Neural progenitor cell (in vitro differentiated cells): ENCODE results near the gene FHOD3. TPM values are rescaled to one million over a fixed set of nuclear protein-coding genes. Genes with fewer than 3 reads are reported as not detected.

Experiments used
- DNase-seq: peaks from one replicate; pipeline ENCODE4 v3.0.0-alpha.2; 2016; ENCODE audit warnings: low spot score
- H2AFZ ChIP-seq: fragments of 200-600 bp; sonication (generic); replicated peaks from 2 replicates; pipeline ENCODE4 v1.6.1; 2016; ENCODE audit warnings: antibody characterized with exemption
- H3F3A ChIP-seq: fragments of 200-600 bp; sonication (generic); 2 replicates; pipeline ENCODE4 v1.6.1; 2016; ENCODE audit warnings: antibody characterized with exemption, low read depth
- H3K27ac ChIP-seq: fragments of 200-600 bp; sonication (generic); 2 replicates; pipeline ENCODE4 v1.5.1; 2016; ENCODE audit warnings: mild to moderate bottlenecking
- H3K27me3 ChIP-seq: fragments of 200-600 bp; sonication (generic); 2 replicates; pipeline ENCODE4 v1.6.1; 2016; ENCODE audit warnings: mild to moderate bottlenecking, moderate library complexity
- H3K36me3 ChIP-seq: fragments of 200-600 bp; sonication (generic); 2 replicates; pipeline ENCODE4 v1.5.1; 2016
- H3K4me1 ChIP-seq: fragments of 200-600 bp; sonication (generic); 2 replicates; pipeline ENCODE4 v1.6.1; 2016; ENCODE audit warnings: mixed run types
- H3K4me2 ChIP-seq: fragments of 200-600 bp; sonication (generic); 2 replicates; pipeline ENCODE4 v1.6.1; 2016
- H3K4me3 ChIP-seq: fragments of 200-600 bp; sonication (generic); 2 replicates; pipeline ENCODE4 v1.5.1; 2016
- H3K79me2 ChIP-seq: fragments of 200-600 bp; sonication (generic); 2 replicates; pipeline ENCODE4 v1.6.1; 2016; ENCODE audit warnings: low read depth
- H3K9ac ChIP-seq: fragments of 200-600 bp; sonication (generic); 2 replicates; pipeline ENCODE4 v1.6.1; 2016
- H3K9me3 ChIP-seq: fragments of 200-600 bp; sonication (generic); 2 replicates; pipeline ENCODE4 v1.5.1; 2016; ENCODE audit warnings: low read depth
- H4K20me1 ChIP-seq: fragments of 200-600 bp; sonication (generic); 2 replicates; pipeline ENCODE4 v1.6.1; 2016; ENCODE audit warnings: low read depth
- H3K27ac Mint-ChIP-seq: 3 replicates; pipeline ENCODE4 v1.8.0; 2021; ENCODE audit warnings: mixed read lengths
- H3K27me3 Mint-ChIP-seq: 2 replicates; pipeline ENCODE4 v1.8.0; 2022; ENCODE audit warnings: low read depth, mild to moderate bottlenecking, inconsistent platforms, moderate library complexity, mixed read lengths; ENCODE audit not compliant: insufficient read depth
- H3K36me3 Mint-ChIP-seq: 3 replicates; pipeline ENCODE4 v1.8.0; 2021; ENCODE audit warnings: mixed read lengths
- H3K4me1 Mint-ChIP-seq: 3 replicates; pipeline ENCODE4 v1.8.0; 2021; ENCODE audit warnings: mixed read lengths
- H3K4me3 Mint-ChIP-seq: 3 replicates; pipeline ENCODE4 v1.8.0; 2021; ENCODE audit warnings: mild to moderate bottlenecking, moderate library complexity, mixed read lengths
- H3K9me3 Mint-ChIP-seq: 3 replicates; pipeline ENCODE4 v1.8.0; 2020; ENCODE audit warnings: mixed read lengths
- CTCF ChIP-seq: fragments of 200-600 bp; sonication (generic); IDR thresholded peaks from 2 replicates; pipeline ENCODE4 v1.5.1; 2017; ENCODE audit warnings: antibody characterized with exemption, mild to moderate bottlenecking
- EZH2 ChIP-seq: fragments of 200-600 bp; sonication (generic); IDR thresholded peaks from 2 replicates; pipeline ENCODE4 v1.6.1; 2017; ENCODE audit warnings: antibody characterized with exemption, mild to moderate bottlenecking, moderate library complexity
- EZH2phosphoT487 ChIP-seq: fragments of 200-600 bp; sonication (generic); IDR thresholded peaks from 2 replicates; pipeline ENCODE4 v1.6.1; 2017; ENCODE audit warnings: antibody characterized with exemption
- total RNA-seq: library from RNA; depleted of rRNA; stranded (reverse); fragments of >200 nt; gene quantifications from 2 replicates; pipeline ENCODE4 v1.2.3, GENCODE V29; 2015; ENCODE audit warnings: low replicate concordance

The FHOD3 gene
- total RNA-seq, 1 donor from 2014 or later = 69.7 TPM

GRCh38 chr18:36560187-36560586 lies 262.7 kb downstream of the FHOD3 start:
- no peaks in the 10 kb centered on the region for H3K27me3 ChIP-seq
- no peaks in the 10 kb centered on the region for H3K36me3 ChIP-seq
- no peak overlapping the region for H2AFZ ChIP-seq
- H3K4me1 ChIP-seq = peaks cover 16% of the 10 kb centered on the region
- no peak overlapping the region for H3K9ac ChIP-seq
- peak overlapping the region; percentile 30 for H3K27ac ChIP-seq
- H3K9me3 ChIP-seq = no peaks in the 10 kb centered on the region
- H3K79me2 ChIP-seq = peaks cover 27% of the 10 kb centered on the region
- DNase-seq = no peak
- no peaks in the 10 kb centered on the region for H3K27me3 Mint-ChIP-seq
- H3K4me2 ChIP-seq = no peak overlapping the region
- peaks cover 13% of the 10 kb centered on the region for H3K4me1 Mint-ChIP-seq
- H3K36me3 Mint-ChIP-seq = peaks cover 7% of the 10 kb centered on the region
- peaks cover 13% of the 10 kb centered on the region for H4K20me1 ChIP-seq
- H3F3A ChIP-seq = peaks cover 14% of the 10 kb centered on the region
- H3K9me3 Mint-ChIP-seq = peaks cover 5% of the 10 kb centered on the region
- TF ChIP-seq CTCF = no peak
- TF ChIP-seq EZH2phosphoT487 = no peak
- TF ChIP-seq EZH2 = no peak
- H3K4me3 Mint-ChIP-seq = no peak overlapping the region
- H3K4me3 ChIP-seq = no peak overlapping the region
- no peak overlapping the region for H3K27ac Mint-ChIP-seq

DNA sequence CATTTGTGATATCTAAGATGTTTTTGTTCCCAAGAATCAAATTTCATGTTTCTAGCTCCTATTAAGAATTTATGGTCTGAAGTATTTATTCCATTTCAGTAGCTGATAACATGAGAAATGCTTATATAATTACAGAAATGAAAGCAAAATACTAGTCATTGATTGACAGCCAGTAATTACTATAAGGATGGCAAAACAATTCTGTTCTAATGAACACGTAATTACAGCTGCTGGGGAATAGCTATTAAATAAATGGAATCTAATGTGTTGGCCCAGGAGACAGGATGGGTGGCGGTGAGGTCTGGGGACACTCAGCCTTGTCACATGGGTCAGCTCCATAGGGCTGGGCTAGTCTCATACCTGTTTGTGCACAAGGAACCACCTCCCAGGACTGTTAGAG lies 263.5 kb downstream of the FHOD3 start:
- Mint-ChIP-seq H3K4me1 (peaks cover 21% of the 10 kb centered on the region), H3K27ac (no peak overlapping the region), H3K9me3 (peaks cover 3% of the 10 kb centered on the region), H3K36me3 (peaks cover 7% of the 10 kb centered on the region), H3K27me3 (no peaks in the 10 kb centered on the region), H3K4me3 (no peak overlapping the region)
- no peak overlapping the region for H3K4me2 ChIP-seq
- no peak overlapping the region for H2AFZ ChIP-seq
- peaks cover 16% of the 10 kb centered on the region for H3K4me1 ChIP-seq
- H3K79me2 ChIP-seq = peaks cover 19% of the 10 kb centered on the region
- no peak overlapping the region for H3K9ac ChIP-seq
- H3K36me3 ChIP-seq = no peaks in the 10 kb centered on the region
- peaks cover 13% of the 10 kb centered on the region for H4K20me1 ChIP-seq
- no peaks in the 10 kb centered on the region for H3K9me3 ChIP-seq
- no peaks in the 10 kb centered on the region for H3K27me3 ChIP-seq
- no peak overlapping the region for H3K27ac ChIP-seq
- TF ChIP-seq CTCF (no peak), EZH2phosphoT487 (no peak), EZH2 (no peak)
- no peak for DNase-seq
- H3F3A ChIP-seq = peaks cover 14% of the 10 kb centered on the region
- H3K4me3 ChIP-seq = no peak overlapping the region

GRCh38 chr18:36564841-36565240 lies 267.3 kb downstream of the FHOD3 start:
- Mint-ChIP-seq H3K27ac (no peak overlapping the region), H3K9me3 (no peaks in the 10 kb centered on the region), H3K27me3 (peaks cover 3% of the 10 kb centered on the region), H3K4me3 (no peak overlapping the region), H3K4me1 (peaks cover 35% of the 10 kb centered on the region), H3K36me3 (no peaks in the 10 kb centered on the region)
- TF ChIP-seq EZH2phosphoT487 (no peak), EZH2 (no peak), CTCF (no peak)
- no peak overlapping the region for H3K9ac ChIP-seq
- H3K27me3 ChIP-seq = no peaks in the 10 kb centered on the region
- H2AFZ ChIP-seq = no peak overlapping the region
- no peaks in the 10 kb centered on the region for H3K36me3 ChIP-seq
- peaks cover 21% of the 10 kb centered on the region for H3F3A ChIP-seq
- H3K4me3 ChIP-seq = no peak overlapping the region
- peaks cover 13% of the 10 kb centered on the region for H4K20me1 ChIP-seq
- peaks cover 23% of the 10 kb centered on the region for H3K4me1 ChIP-seq
- no peak overlapping the region for H3K27ac ChIP-seq
- no peak overlapping the region for H3K4me2 ChIP-seq
- H3K9me3 ChIP-seq = no peaks in the 10 kb centered on the region
- no peak for DNase-seq
- H3K79me2 ChIP-seq = no peaks in the 10 kb centered on the region

GRCh38 chr18:36567800-36568199 lies 270.3 kb downstream of the FHOD3 start:
- Histone ChIP-seq H3K4me1 (peaks cover 38% of the 10 kb centered on the region), H3K4me2 (peak overlapping the region; percentile 29), H3K36me3 (no peaks in the 10 kb centered on the region), H3K27me3 (no peaks in the 10 kb centered on the region), H4K20me1 (peaks cover 3% of the 10 kb centered on the region), H3K79me2 (no peaks in the 10 kb centered on the region), H3K4me3 (no peak overlapping the region), H3K9me3 (no peaks in the 10 kb centered on the region), H2AFZ (no peak overlapping the region), H3F3A (peaks cover 37% of the 10 kb centered on the region), H3K27ac (peak overlapping the region; percentile 47), H3K9ac (no peak overlapping the region)
- Mint-ChIP-seq H3K4me3 (no peak overlapping the region), H3K27me3 (peaks cover 5% of the 10 kb centered on the region), H3K9me3 (no peaks in the 10 kb centered on the region), H3K36me3 (no peaks in the 10 kb centered on the region), H3K4me1 (peaks cover 44% of the 10 kb centered on the region), H3K27ac (no peak overlapping the region)
- no peak for DNase-seq
- no peak for TF ChIP-seq EZH2phosphoT487
- no peak for TF ChIP-seq EZH2
- no peak for TF ChIP-seq CTCF
